ENCODE data around the gene HSF2. TPM values are rescaled to one million over a fixed set of nuclear protein-coding genes. Genes with fewer than 3 reads are reported as not detected.

The HSF2 gene
- total RNA-seq, 1 donor from 2014 or later: 27.5 TPM

- H3K9me3 ChIP-seq: no peaks in the 10 kb centered on the region
- no peak for DNase-seq (ENCODE audit: extremely low spot score in 2 of 2)
- H3K4me3 ChIP-seq: no peak overlapping the region
- intact Hi-C loops (cut with DNase I): no loop called here
- H3K27ac ChIP-seq: no peak overlapping the region
- no peaks in the 10 kb centered on the region for H3K36me3 ChIP-seq
- TF ChIP-seq CTCF (IDR thresholded peaks at IDR 0.05) (no peak), POLR2A (IDR thresholded peaks at IDR 0.05) (no peak), POLR2AphosphoS5 (IDR thresholded peaks at IDR 0.05; ENCODE audit: insufficient read depth in 1 of 2, low read depth in 1 of 2) (no peak)
- H3K4me1 ChIP-seq: no peaks in the 10 kb centered on the region
- no peaks in the 10 kb centered on the region for H3K27me3 ChIP-seq
These were observed 25.1 kb upstream of the HSF2 start for GRCh38 chr6:122374307-122374706.

GRCh38 chr6:122376246-122376645, 23.2 kb upstream of the HSF2 start:
- DNase-seq (ENCODE audit: extremely low spot score in 2 of 2): no peak
- Histone ChIP-seq H3K9me3 (no peaks in the 10 kb centered on the region), H3K4me1 (no peaks in the 10 kb centered on the region), H3K4me3 (no peak overlapping the region), H3K27me3 (no peaks in the 10 kb centered on the region), H3K27ac (no peak overlapping the region), H3K36me3 (no peaks in the 10 kb centered on the region)
- TF ChIP-seq CTCF (IDR thresholded peaks at IDR 0.05) (no peak), POLR2A (IDR thresholded peaks at IDR 0.05) (no peak), POLR2AphosphoS5 (IDR thresholded peaks at IDR 0.05; ENCODE audit: insufficient read depth in 1 of 2, low read depth in 1 of 2) (no peak)
- intact Hi-C loops (cut with DNase I): no loop called here

GRCh38 chr6:122381494-122382265, 17.8 kb upstream of the HSF2 start:
- peak; percentile 46 to 77 (median 70) for TF ChIP-seq CTCF (IDR thresholded peaks at IDR 0.05)
- no peak for TF ChIP-seq POLR2AphosphoS5 (IDR thresholded peaks at IDR 0.05; ENCODE audit: insufficient read depth in 1 of 2, low read depth in 1 of 2)
- Histone ChIP-seq H3K9me3 (no peaks in the 10 kb centered on the region), H3K36me3 (no peaks in the 10 kb centered on the region), H3K27me3 (no peaks in the 10 kb centered on the region), H3K27ac (no peak overlapping the region), H3K4me3 (no peak overlapping the region), H3K4me1 (no peaks in the 10 kb centered on the region)
- DNase-seq (ENCODE audit: extremely low spot score in 2 of 2): no peak
- intact Hi-C loops (cut with DNase I): no loop called here

- Histone ChIP-seq H3K27me3 (no peaks in the 10 kb centered on the region), H3K36me3 (no peaks in the 10 kb centered on the region), H3K4me3 (no peak overlapping the region), H3K27ac (no peak overlapping the region), H3K4me1 (no peaks in the 10 kb centered on the region), H3K9me3 (no peaks in the 10 kb centered on the region)
- DNase-seq (ENCODE audit: extremely low spot score in 2 of 2): no peak
- TF ChIP-seq CTCF (IDR thresholded peaks at IDR 0.05) (no peak), POLR2AphosphoS5 (IDR thresholded peaks at IDR 0.05; ENCODE audit: insufficient read depth in 1 of 2, low read depth in 1 of 2) (no peak), POLR2A (IDR thresholded peaks at IDR 0.05) (no peak)
- intact Hi-C loops (cut with DNase I): no loop called here
These were observed 13.4 kb upstream of the HSF2 start for GRCh38 chr6:122385857-122386612.

GRCh38 chr6:122388945-122389344, 10.5 kb upstream of the HSF2 start:
- no peaks in the 10 kb centered on the region for H3K27me3 ChIP-seq
- intact Hi-C loops (cut with DNase I): no loop called here
- no peak overlapping the region for H3K27ac ChIP-seq
- H3K36me3 ChIP-seq: no peaks in the 10 kb centered on the region
- H3K4me1 ChIP-seq: no peaks in the 10 kb centered on the region
- TF ChIP-seq POLR2AphosphoS5 (IDR thresholded peaks at IDR 0.05; ENCODE audit: insufficient read depth in 1 of 2, low read depth in 1 of 2) (no peak), CTCF (IDR thresholded peaks at IDR 0.05) (no peak), POLR2A (IDR thresholded peaks at IDR 0.05) (no peak)
- no peaks in the 10 kb centered on the region for H3K9me3 ChIP-seq
- no peak overlapping the region for H3K4me3 ChIP-seq
- no peak for DNase-seq (ENCODE audit: extremely low spot score in 2 of 2)

All from vagina (tissue), 2 donors.